Stimulated activated CD8-positive, alpha-beta memory T cell treated with anti-CD3 and anti-CD28 coated beads, Interleukin-2, amount 100 ng/mL, for 1 hour (primary cell): ENCODE measurements around the gene ARVCF.

Experiments
- DNase-seq, 2 donors: peaks; one replicate each; pipeline ENCODE4 v3.0.0-alpha.2; 2020; ENCODE audit warnings: low read depth in 2 of 2

ARVCF gene

GRCh38 chr22:19998991-19999820, 17.4 kb downstream of the ARVCF start:
- DNase-seq, result no peak

DNA sequence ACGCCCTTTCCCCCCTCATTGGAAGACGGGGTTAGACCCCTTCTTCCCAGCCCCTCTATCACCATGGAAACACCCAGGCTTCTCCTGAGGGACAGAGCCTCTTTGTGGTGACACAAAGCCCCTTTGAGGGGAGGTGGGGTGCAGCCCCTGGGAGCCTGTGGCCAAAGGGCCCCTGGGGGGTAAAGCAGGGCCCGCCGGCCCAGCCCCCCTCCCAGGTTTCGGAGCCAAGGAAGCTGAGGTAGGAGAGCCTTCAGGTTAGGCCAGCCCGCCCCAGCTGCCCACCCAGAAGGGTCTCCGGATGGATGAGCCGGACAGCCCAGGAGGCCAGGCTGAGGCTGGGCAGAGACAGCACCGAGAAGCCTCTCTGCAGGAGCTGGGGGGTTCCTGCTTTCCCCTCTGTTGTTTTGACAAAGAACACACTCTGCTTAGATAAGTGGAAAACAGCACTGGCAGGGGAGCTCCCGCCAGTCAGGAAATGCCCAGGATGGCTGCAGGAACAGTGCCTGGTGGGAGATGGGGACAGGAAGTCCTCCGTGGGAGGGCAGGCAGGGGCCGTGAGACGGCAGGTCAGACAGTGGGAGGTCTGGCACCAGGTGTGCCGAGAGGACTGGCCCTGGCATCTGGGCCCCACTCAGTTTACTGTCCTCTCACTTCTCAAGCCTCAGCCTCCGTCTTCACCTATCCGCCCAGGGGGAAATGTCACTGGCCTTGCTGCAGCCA, 18.2 kb downstream of the ARVCF start:
- no peak for DNase-seq

GRCh38 chr22:19997561-19998231, 18.9 kb downstream of the ARVCF start:
- no peak for DNase-seq

DNA sequence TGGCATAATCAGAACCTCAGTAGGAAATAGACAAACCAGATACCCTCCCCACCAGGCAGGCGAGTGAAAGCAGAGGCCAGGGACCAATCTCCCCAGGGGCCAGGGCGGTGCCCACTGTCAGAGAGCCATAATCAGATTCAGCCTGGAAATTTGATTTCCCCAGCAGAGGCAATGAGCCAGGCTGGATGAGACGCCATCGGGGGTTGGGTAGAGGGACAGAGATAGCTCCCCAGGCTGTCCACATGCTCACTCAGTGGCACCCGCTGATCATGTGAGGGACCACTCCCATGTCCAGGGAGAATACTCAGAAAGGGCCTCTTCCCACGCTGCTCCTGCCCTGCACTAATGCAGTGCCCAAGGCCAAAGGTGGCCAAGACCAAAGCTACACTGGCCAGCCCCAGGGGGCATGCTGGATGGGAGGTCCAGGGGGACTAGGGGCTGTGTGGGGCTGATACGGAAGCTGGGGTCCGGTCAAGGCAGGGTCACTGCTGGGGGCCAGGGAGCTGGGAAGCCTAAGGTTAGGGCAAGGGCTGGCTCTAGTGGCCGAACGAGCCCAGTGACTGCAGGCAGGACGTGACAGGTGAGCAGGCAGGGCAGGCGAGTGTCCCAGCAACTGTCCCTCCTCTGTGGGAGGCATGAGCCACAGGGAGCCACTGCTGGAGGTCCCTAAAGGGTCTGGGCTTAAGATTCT, 19.8 kb downstream of the ARVCF start:
- DNase-seq, result no peak

- DNase-seq, result no peak
Measured at GRCh38 chr22:19995611-19996339, 20.8 kb downstream of the ARVCF start.

- no peak for DNase-seq
Measured at GRCh38 chr22:19994851-19995610, 21.6 kb downstream of the ARVCF start.

- no peak for DNase-seq
Measured at GRCh38 chr22:19993926-19994325, 22.7 kb downstream of the ARVCF start.

GRCh38 chr22:19992921-19993355, 23.7 kb downstream of the ARVCF start:
- no peak for DNase-seq

DNA sequence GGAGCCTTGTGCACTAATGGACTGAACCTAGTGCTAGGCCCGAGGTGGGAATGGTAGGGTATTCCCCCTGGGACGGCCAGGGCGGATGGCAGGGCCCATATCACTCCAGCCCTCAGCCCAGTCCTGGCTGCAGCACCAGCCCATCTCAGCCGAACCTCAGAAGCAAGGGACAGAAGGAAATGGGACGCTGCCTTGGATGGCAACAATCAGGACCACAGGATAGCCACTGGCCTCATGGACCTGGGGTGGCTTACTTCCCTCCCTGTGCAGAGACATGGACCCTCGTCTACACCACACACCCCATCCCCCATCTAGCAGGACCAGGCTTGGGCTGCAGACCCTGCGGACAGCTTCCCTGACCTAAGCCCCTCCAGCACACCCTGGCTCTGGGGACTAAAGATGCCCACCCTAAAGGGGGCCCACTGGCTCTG, 24.1 kb downstream of the ARVCF start:
- DNase-seq, result no peak

GRCh38 chr22:19991645-19992451, 24.8 kb downstream of the ARVCF start:
- DNase-seq, result no peak

GRCh38 chr22:19991395-19991644, 25.3 kb downstream of the ARVCF start:
- no peak for DNase-seq

GRCh38 chr22:19990609-19991394, 25.8 kb downstream of the ARVCF start:
- no peak for DNase-seq

- no peak for DNase-seq
Measured at GRCh38 chr22:19990188-19990587, 26.4 kb downstream of the ARVCF start.

DNA sequence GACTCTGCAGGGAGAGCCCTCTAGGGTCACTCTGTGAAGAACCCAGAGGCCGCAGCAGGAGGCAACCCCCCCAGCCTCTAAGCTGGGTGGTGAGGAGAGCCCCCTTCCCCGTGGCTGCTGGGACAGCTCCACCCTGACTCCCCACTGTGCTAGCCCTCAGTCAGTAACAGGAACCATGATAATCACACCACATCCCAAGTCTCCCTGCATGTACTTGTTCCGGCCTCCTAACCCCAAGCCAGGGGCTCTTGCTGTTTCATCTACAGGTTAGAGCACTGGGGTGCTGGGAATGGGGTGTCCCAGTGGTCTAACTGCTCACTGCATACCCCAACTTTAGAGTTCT, 26.9 kb downstream of the ARVCF start:
- DNase-seq, result no peak

DNA sequence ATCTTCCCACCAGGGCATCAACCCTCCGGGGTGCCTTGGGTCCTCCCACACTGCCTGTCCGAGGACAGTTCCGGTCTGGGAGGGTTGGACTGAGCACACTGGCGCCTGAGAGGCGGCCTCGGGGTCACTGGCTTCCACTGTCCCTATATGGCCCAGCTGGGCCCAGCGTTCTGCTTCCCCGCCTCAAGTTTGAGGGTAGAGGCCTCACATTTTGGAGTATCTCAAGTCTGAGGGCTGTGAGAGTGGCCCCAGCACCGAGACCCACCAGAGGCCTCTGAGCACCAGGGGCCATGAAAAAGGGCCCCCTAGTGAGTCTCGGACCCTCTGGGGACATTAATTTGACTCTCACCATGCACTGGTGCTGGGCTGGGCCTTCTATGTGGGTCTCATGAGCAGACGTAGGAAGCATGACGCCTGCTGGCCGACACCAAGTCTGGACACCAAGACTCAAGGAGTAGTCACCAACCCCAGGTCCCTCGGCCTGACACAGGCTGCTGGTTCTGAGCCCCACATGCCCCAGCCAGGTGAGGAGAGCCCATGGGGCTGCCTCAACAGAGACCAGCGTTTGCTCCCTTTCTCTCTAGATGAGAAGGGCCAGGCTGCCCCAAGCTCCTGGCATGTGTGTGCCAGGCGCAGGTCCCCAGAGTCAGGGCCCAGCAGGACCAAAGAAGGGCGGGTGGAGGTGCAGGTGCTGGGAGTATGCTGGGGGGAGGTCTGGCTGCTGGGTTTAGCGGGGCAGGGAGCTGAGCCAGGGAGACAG, 27.5 kb downstream of the ARVCF start:
- no peak for DNase-seq

- no peak for DNase-seq
Measured at GRCh38 chr22:19988331-19988808, 28.3 kb downstream of the ARVCF start.

GRCh38 chr22:19987394-19988306, 29.0 kb downstream of the ARVCF start:
- no peak for DNase-seq
